ENCODE measurements around the gene AK1. TPM values are rescaled to one million over a fixed set of nuclear protein-coding genes. Genes with fewer than 3 reads are reported as not detected.

Gene AK1
- total and polyA plus RNA-seq, 2 of the 13 experiments (the other 11 are each of a cell fraction or from before 2014, with no cell fraction given), result 19.1 to 32.8 TPM

- no peak for TF ChIP-seq NR3C1 (CRISPR knock-in tag; IDR thresholded peaks at IDR 0.05)
- no peak for TF ChIP-seq JARID2 (CRISPR knock-in tag; IDR thresholded peaks at IDR 0.05; ENCODE audit: insufficient replicate concordance)
- no peak for TF ChIP-seq ZBTB8A (CRISPR knock-in tag; IDR thresholded peaks at IDR 0.05; ENCODE audit: borderline replicate concordance, low read depth)
- no peak for TF ChIP-seq ZFP36 (IDR thresholded peaks at IDR 0.05; ENCODE audit: borderline replicate concordance, low read depth, low read length, partially characterized antibody)
- TF ChIP-seq ZNF333 (CRISPR knock-in tag; IDR thresholded peaks at IDR 0.05; ENCODE audit: borderline replicate concordance), result no peak
- TF ChIP-seq HNRNPK (IDR thresholded peaks at IDR 0.05; ENCODE audit: low read depth, low read length, poor library complexity, severe bottlenecking), result peak; percentile 89
- no peak for TF ChIP-seq TIGD3 (CRISPR knock-in tag; IDR thresholded peaks at IDR 0.05; ENCODE audit: borderline replicate concordance)
- no peak for TF ChIP-seq ZNF567 (CRISPR knock-in tag; IDR thresholded peaks at IDR 0.05; ENCODE audit: borderline replicate concordance)
- TF ChIP-seq THAP8 (CRISPR knock-in tag; IDR thresholded peaks at IDR 0.05; ENCODE audit: borderline replicate concordance), result no peak
- no peak for TF ChIP-seq HMGA1 (CRISPR knock-in tag; conservative IDR thresholded peaks at IDR 0.05)
- TF ChIP-seq, protein P1, sequence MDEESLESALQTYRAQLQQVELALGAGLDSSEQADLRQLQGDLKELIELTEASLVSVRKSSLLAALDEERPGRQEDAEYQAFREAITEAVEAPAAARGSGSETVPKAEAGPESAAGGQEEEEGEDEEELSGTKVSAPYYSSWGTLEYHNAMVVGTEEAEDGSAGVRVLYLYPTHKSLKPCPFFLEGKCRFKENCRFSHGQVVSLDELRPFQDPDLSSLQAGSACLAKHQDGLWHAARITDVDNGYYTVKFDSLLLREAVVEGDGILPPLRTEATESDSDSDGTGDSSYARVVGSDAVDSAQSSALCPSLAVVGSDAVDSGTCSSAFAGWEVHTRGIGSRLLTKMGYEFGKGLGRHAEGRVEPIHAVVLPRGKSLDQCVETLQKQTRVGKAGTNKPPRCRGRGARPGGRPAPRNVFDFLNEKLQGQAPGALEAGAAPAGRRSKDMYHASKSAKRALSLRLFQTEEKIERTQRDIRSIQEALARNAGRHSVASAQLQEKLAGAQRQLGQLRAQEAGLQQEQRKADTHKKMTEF (CRISPR knock-in tag; IDR thresholded peaks at IDR 0.05), result peak; percentile 69; the same call in 1 of the 2 replicates
- no peak for TF ChIP-seq ZFP62 (CRISPR knock-in tag; IDR thresholded peaks at IDR 0.05)
- no peak for TF ChIP-seq PAWR (CRISPR knock-in tag; IDR thresholded peaks at IDR 0.05; ENCODE audit: borderline replicate concordance)
- TF ChIP-seq, protein P2, sequence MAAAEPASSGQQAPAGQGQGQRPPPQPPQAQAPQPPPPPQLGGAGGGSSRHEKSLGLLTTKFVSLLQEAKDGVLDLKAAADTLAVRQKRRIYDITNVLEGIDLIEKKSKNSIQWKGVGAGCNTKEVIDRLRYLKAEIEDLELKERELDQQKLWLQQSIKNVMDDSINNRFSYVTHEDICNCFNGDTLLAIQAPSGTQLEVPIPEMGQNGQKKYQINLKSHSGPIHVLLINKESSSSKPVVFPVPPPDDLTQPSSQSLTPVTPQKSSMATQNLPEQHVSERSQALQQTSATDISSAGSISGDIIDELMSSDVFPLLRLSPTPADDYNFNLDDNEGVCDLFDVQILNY (CRISPR knock-in tag; conservative IDR thresholded peaks at IDR 0.05), result no peak
- TF ChIP-seq ZBTB42 (CRISPR knock-in tag; IDR thresholded peaks at IDR 0.05), result no peak
- no peak for TF ChIP-seq CREB1 (IDR thresholded peaks at IDR 0.05)
- no peak for TF ChIP-seq CREB1 (CRISPR knock-in tag; IDR thresholded peaks at IDR 0.05)
- no peak for TF ChIP-seq MYPOP (CRISPR knock-in tag; IDR thresholded peaks at IDR 0.05)
- TF ChIP-seq, protein P3, sequence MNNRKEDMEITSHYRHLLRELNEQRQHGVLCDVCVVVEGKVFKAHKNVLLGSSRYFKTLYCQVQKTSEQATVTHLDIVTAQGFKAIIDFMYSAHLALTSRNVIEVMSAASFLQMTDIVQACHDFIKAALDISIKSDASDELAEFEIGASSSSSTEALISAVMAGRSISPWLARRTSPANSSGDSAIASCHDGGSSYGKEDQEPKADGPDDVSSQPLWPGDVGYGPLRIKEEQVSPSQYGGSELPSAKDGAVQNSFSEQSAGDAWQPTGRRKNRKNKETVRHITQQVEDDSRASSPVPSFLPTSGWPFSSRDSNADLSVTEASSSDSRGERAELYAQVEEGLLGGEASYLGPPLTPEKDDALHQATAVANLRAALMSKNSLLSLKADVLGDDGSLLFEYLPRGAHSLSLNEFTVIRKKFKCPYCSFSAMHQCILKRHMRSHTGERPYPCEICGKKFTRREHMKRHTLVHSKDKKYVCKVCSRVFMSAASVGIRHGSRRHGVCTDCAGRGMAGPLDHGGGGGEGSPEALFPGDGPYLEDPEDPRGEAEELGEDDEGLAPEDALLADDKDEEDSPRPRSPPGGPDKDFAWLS (CRISPR knock-in tag; IDR thresholded peaks at IDR 0.05; ENCODE audit: borderline replicate concordance), result no peak
- no peak for TF ChIP-seq GPN1 (CRISPR knock-in tag; IDR thresholded peaks at IDR 0.05; ENCODE audit: borderline replicate concordance)
- TF ChIP-seq, protein P4, sequence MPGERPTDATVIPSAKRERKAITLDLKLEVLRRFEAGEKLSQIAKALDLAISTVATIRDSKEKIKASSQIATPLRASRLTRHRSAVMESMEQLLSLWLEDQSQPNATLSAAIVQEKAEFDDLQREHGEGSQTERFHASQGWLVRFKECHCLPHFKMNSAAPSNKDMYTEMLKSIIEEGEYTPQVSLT (CRISPR knock-in tag; IDR thresholded peaks at IDR 0.05; ENCODE audit: borderline replicate concordance, low read depth), result no peak
Measured at GRCh38 chr9:127825319-127826051, 52.0 kb downstream of the AK1 start (continued).

Measured in HepG2 (cell line).